ENCODE results near the gene WWP2. TPM values are rescaled to one million over a fixed set of nuclear protein-coding genes. Genes with fewer than 3 reads are reported as not detected.
"Not testable (repeated sequence)": the region's sequence is repeated elsewhere in the genome, so short reads cannot be mapped to it uniquely, and the experiment has no call there.

Gene WWP2
- total RNA-seq, 1 experiment from 2014 or later = 38.8 TPM

DNA sequence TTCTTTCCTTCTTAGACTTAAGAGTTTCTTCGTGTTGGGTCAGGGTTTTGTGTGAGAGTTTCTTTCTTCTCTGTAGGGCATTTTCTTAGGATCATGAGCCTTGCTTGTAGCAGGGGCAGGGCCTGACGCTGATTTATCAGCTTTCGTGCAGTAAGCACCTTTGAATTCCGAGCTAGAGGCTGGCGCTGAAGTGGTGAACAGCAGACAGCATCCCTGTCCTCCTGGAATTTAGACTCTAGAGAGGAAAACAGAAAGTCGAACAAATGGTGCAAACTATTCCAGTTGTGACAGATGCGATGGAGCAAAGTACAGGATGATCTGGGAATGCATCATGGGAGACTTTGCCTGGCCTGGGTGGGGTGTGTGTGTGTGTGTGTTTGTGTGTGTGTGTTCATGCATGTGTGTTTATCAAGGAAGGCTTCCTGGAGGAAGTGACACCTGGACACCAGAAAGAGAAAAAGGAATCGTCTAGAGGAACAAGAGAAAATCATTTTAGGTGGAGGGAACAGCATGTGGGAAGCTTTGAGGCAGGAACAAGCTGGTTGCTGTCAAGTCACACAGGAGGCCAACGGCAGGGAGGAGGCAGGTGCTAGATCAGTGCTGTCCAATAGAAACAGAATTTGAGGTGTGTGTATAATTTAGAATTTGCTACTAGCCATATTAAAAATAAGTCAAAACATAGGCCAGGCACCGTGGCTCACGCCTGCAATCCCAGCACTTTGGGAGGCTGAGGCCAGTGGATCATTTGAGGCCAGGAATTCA, 60.2 kb downstream of the WWP2 start:
- no peak for DNase-seq
- TF ChIP-seq, protein P1, sequence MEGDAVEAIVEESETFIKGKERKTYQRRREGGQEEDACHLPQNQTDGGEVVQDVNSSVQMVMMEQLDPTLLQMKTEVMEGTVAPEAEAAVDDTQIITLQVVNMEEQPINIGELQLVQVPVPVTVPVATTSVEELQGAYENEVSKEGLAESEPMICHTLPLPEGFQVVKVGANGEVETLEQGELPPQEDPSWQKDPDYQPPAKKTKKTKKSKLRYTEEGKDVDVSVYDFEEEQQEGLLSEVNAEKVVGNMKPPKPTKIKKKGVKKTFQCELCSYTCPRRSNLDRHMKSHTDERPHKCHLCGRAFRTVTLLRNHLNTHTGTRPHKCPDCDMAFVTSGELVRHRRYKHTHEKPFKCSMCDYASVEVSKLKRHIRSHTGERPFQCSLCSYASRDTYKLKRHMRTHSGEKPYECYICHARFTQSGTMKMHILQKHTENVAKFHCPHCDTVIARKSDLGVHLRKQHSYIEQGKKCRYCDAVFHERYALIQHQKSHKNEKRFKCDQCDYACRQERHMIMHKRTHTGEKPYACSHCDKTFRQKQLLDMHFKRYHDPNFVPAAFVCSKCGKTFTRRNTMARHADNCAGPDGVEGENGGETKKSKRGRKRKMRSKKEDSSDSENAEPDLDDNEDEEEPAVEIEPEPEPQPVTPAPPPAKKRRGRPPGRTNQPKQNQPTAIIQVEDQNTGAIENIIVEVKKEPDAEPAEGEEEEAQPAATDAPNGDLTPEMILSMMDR (conservative IDR thresholded peaks at IDR 0.05) = no peak
- ChIA-PET CTCF (no interaction called here), POLR2A (ENCODE audit: unreplicated experiment) (interaction anchor here (0.6 kb wide), 1 partner anchor 26 kb away, joined by 5 read pairs; no protein-coding TSS in a partner anchor)
- H3K27me3 ChIP-seq (ENCODE audit: insufficient read depth, low read depth) = no peaks in the 10 kb centered on the region
- H3K4me2 ChIP-seq = no peak overlapping the region
- H3K4me1 ChIP-seq (replicated peaks; ENCODE audit: insufficient read depth) = no peaks in the 10 kb centered on the region
- no peaks in the 10 kb centered on the region for H3K36me3 ChIP-seq (ENCODE audit: low read depth)
- no peaks in the 10 kb centered on the region for H3K79me2 ChIP-seq (ENCODE audit: low read depth)
- no peaks in the 10 kb centered on the region for H3K9me2 ChIP-seq (ENCODE audit: insufficient read depth)
- intact Hi-C loops (cut with micrococcal nuclease; ENCODE audit: unreplicated experiment) = no loop called here
- H3K9me3 ChIP-seq (ENCODE audit: insufficient read depth, low read depth) = no peaks in the 10 kb centered on the region
- no peak overlapping the region for H3K27ac ChIP-seq
- no peak overlapping the region for H3K4me3 ChIP-seq
- H3F3A ChIP-seq (ENCODE audit: insufficient read depth, low read depth) = no peaks in the 10 kb centered on the region
- H2AFZ ChIP-seq = no peak overlapping the region
- no peaks in the 10 kb centered on the region for H4K20me1 ChIP-seq (ENCODE audit: insufficient read depth)
- BruUV-seq (replicated peaks) = no TSS peak

DNA sequence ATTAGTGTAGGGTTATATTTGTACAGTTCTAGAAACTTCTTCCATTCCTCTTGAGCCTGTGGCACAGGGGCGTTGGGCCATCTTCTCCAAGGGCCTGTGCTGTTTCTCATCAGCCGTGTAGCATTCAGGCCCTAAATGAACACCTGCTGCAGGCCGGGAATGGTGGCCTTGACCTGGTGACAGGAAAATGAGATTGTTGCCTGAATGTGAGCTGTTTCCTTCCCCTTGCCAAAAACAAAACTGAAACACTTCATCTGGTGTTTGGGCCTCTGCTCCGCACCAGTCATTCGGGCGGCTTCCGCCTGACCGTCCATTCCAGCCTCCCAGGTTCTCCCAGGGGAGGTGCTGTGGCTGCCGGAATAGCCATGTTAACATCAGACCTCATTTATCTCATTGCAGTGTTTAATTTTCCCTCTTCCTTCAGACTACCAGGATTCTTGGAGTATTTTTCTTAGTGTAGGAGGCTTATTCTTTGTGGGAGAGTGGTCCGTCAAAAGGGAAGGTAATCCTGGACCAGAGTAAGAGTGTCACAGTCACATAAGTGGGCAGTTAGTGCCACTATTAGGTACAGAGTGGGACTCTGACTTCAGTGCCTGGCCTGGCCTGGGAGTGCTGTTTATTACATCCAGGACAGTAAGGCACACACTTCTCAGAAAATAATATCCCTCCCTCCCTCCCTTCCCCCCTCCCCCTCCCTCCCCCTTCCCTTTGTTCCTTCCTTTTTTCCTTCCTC, 61.9 kb downstream of the WWP2 start:
- Histone ChIP-seq H3K79me2 (ENCODE audit: low read depth) (no peaks in the 10 kb centered on the region), H3K4me3 (no peak overlapping the region), H3K4me2 (no peak overlapping the region), H2AFZ (no peak overlapping the region), H3K4me1 (replicated peaks; ENCODE audit: insufficient read depth) (no peaks in the 10 kb centered on the region), H3K27me3 (ENCODE audit: insufficient read depth, low read depth) (no peaks in the 10 kb centered on the region), H3K36me3 (ENCODE audit: low read depth) (no peaks in the 10 kb centered on the region), H3K27ac (no peak overlapping the region), H3K9me3 (ENCODE audit: insufficient read depth, low read depth) (no peaks in the 10 kb centered on the region), H3K9me2 (ENCODE audit: insufficient read depth) (no peaks in the 10 kb centered on the region), H3F3A (ENCODE audit: insufficient read depth, low read depth) (no peaks in the 10 kb centered on the region), H4K20me1 (ENCODE audit: insufficient read depth) (no peaks in the 10 kb centered on the region)
- intact Hi-C loops (cut with micrococcal nuclease; ENCODE audit: unreplicated experiment) = no loop called here
- CTCF ChIA-PET = no interaction called here
- DNase-seq = no peak
- POLR2A ChIA-PET (ENCODE audit: unreplicated experiment) = no interaction called here
- no TSS peak for BruUV-seq (replicated peaks)
- TF ChIP-seq EZH2 (IDR thresholded peaks at IDR 0.05; ENCODE audit: low read depth) = no peak
- TF ChIP-seq, protein P1 (conservative IDR thresholded peaks at IDR 0.05) = no peak

DNA sequence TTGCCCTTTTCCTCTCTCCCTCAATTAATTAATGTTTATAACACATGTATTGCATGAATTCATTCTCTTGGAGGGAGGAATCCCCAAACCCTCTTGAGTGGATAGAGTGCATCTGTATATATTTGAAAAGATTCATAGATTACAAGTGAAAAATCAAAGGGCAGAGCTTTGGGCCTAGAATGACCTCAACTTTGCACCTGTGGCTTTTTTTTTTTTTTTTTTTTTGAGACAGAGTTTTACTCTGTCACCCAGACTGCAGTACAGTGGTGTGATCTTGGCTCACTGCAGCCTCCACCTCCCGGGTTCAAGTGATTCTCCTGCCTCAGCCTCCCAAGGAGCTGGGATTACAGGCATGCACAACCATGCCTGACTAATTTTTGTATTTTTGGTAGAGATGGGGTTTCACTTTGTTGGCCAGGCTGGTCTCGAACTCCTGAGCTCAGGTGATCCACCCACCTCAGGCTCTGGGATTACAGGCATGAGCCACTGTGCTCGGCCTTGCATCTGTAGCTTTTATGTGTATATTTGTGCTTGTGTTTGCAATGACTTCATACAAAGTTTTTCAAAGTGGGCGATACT, 62.5 kb downstream of the WWP2 start:
- H3K79me2 ChIP-seq (ENCODE audit: low read depth); H3K36me3 ChIP-seq (ENCODE audit: low read depth); H3K9me2 ChIP-seq (ENCODE audit: insufficient read depth); H3F3A ChIP-seq (ENCODE audit: insufficient read depth, low read depth); BruUV-seq (replicated peaks); DNase-seq; intact Hi-C loops (cut with micrococcal nuclease; ENCODE audit: unreplicated experiment); H3K4me3 ChIP-seq; POLR2A ChIA-PET (ENCODE audit: unreplicated experiment); H3K27ac ChIP-seq; H4K20me1 ChIP-seq (ENCODE audit: insufficient read depth); H3K4me2 ChIP-seq; H3K27me3 ChIP-seq (ENCODE audit: insufficient read depth, low read depth); H2AFZ ChIP-seq; H3K4me1 ChIP-seq (replicated peaks; ENCODE audit: insufficient read depth); H3K9me3 ChIP-seq (ENCODE audit: insufficient read depth, low read depth): not testable (repeated sequence)
- CTCF ChIA-PET = interaction anchor here (0.6 kb wide), 1 partner anchor 118 kb away, joined by 10 read pairs; no protein-coding TSS in a partner anchor
